Measurements from ENCODE around the gene PLRG1.

GRCh38 chr4:154582723-154583122 lies 32.5 kb upstream of the PLRG1 start:
- TF ChIP-seq POLR2AphosphoS5 (IDR thresholded peaks at IDR 0.05) (no peak), TAF1 (IDR thresholded peaks at IDR 0.05; ENCODE audit: low read depth) (no peak), REST (IDR thresholded peaks at IDR 0.05; ENCODE audit: borderline replicate concordance) (no peak)

Data from neural cell (in vitro differentiated cells).